Trophoblast cell (in vitro differentiated cells and primary cell): Measurements from ENCODE around the gene NCOR2.
A peak's percentile ranks its signal among the peaks of the same experiment; 100 is the strongest.

Experiments
- DNase-seq, 2 donors: peaks; one replicate each; pipeline ENCODE4 v3.0.0-alpha.2; 2016
- H2AFZ ChIP-seq: 2 replicates; pipeline ENCODE4 v1.6.1; 2013; ENCODE audit warnings: low read length, moderate library complexity, mild to moderate bottlenecking; ENCODE audit not compliant: insufficient read depth, poor library complexity
- H2AK5ac ChIP-seq: 2 replicates; pipeline ENCODE4 v1.6.1; 2013; ENCODE audit warnings: mild to moderate bottlenecking, low read length
- H2BK120ac ChIP-seq: 2 replicates; pipeline ENCODE4 v1.6.1; 2013; ENCODE audit warnings: low read length, mild to moderate bottlenecking, moderate library complexity; ENCODE audit not compliant: insufficient read depth, poor library complexity
- H2BK12ac ChIP-seq: 2 replicates; pipeline ENCODE4 v1.6.1; 2013; ENCODE audit warnings: mild to moderate bottlenecking, low read length, moderate library complexity
- H2BK5ac ChIP-seq: 2 replicates; pipeline ENCODE4 v1.6.1; 2013; ENCODE audit warnings: low read length, low read depth, moderate library complexity, mild to moderate bottlenecking; ENCODE audit not compliant: poor library complexity
- H3K14ac ChIP-seq: 2 replicates; pipeline ENCODE4 v1.6.1; 2013; ENCODE audit warnings: mild to moderate bottlenecking, low read length
- H3K18ac ChIP-seq: 2 replicates; pipeline ENCODE4 v1.6.1; 2013; ENCODE audit warnings: mild to moderate bottlenecking, low read length
- H3K23ac ChIP-seq: 2 replicates; pipeline ENCODE4 v1.6.1; 2013; ENCODE audit warnings: low read length
- H3K27ac ChIP-seq: 2 replicates; pipeline ENCODE4 v1.5.1; 2013; ENCODE audit warnings: low read depth, mild to moderate bottlenecking, inconsistent platforms, low read length, moderate library complexity
- H3K27me3 ChIP-seq: 2 replicates; pipeline ENCODE4 v1.6.1; 2013; ENCODE audit warnings: inconsistent platforms, mild to moderate bottlenecking, low read length, moderate library complexity; ENCODE audit not compliant: insufficient read depth
- H3K36me3 ChIP-seq, 2 experiments: 1 replicate in 1 of 2; 2 replicates in 1 of 2; pipeline ENCODE4 v1.6.1; 2013; ENCODE audit warnings: low read length in 2 of 2, mild to moderate bottlenecking in 2 of 2, moderate library complexity in 1 of 2; ENCODE audit not compliant: insufficient read depth in 2 of 2, control insufficient read depth in 1 of 2
- H3K4ac ChIP-seq: 2 replicates; pipeline ENCODE4 v1.6.1; 2013; ENCODE audit warnings: low read depth, mild to moderate bottlenecking, low read length, moderate library complexity
- H3K4me1 ChIP-seq, 2 experiments: 1 replicate in 1 of 2; 2 replicates in 1 of 2; pipeline ENCODE4 v1.6.1; 2013; ENCODE audit warnings: low read length in 2 of 2, mild to moderate bottlenecking in 2 of 2, moderate library complexity in 1 of 2; ENCODE audit not compliant: insufficient read depth in 2 of 2, control insufficient read depth in 1 of 2
- H3K4me2 ChIP-seq: 2 replicates; pipeline ENCODE4 v1.6.1; 2013; ENCODE audit warnings: inconsistent platforms, mild to moderate bottlenecking, low read length, moderate library complexity
- H3K4me3 ChIP-seq: 2 replicates; pipeline ENCODE4 v1.5.1; 2013; ENCODE audit warnings: mild to moderate bottlenecking, low read depth, low read length, inconsistent platforms
- H3K79me1 ChIP-seq: one replicate; pipeline ENCODE4 v1.6.1; 2013; ENCODE audit warnings: low read length
- H3K79me2 ChIP-seq: 2 replicates; pipeline ENCODE4 v1.6.1; 2013; ENCODE audit warnings: low read length, mild to moderate bottlenecking; ENCODE audit not compliant: control insufficient read depth, insufficient read depth, poor library complexity
- H3K9ac ChIP-seq: 2 replicates; pipeline ENCODE4 v1.6.1; 2013; ENCODE audit warnings: mild to moderate bottlenecking, low read length
- H3K9me3 ChIP-seq: 2 replicates; pipeline ENCODE4 v1.6.1; 2013; ENCODE audit warnings: low read depth, mild to moderate bottlenecking, control low read depth, inconsistent platforms, low read length; ENCODE audit not compliant: insufficient read depth
- H4K12ac ChIP-seq: 2 replicates; pipeline ENCODE4 v1.6.1; 2013; ENCODE audit warnings: low read depth, mild to moderate bottlenecking, low read length, moderate library complexity
- H4K8ac ChIP-seq: 2 replicates; pipeline ENCODE4 v1.6.1; 2013; ENCODE audit warnings: low read depth, mild to moderate bottlenecking, low read length, moderate library complexity
- H4K91ac ChIP-seq: one replicate; pipeline ENCODE4 v1.6.1; 2013; ENCODE audit warnings: low read depth, mild to moderate bottlenecking, low read length, moderate library complexity
- WGBS: extraction: QIAGEN DNeasy Blood & Tissue Kit; methylation state at CpG from one replicate; pipeline ENCODE4 v1.1.7; 2013; ENCODE audit warnings: missing lambda C conversion rate; ENCODE audit not compliant: insufficient read length, insufficient coverage; ENCODE audit errors: extremely low coverage; 5-methylcytosine and 5-hydroxymethylcytosine counted together

NCOR2 gene

GRCh38 chr12:124525927-124526692, 41.3 kb downstream of the NCOR2 start:
- H3K4ac ChIP-seq = no peak overlapping the region
- H3K23ac ChIP-seq = no peak overlapping the region
- no peak overlapping the region for H2BK120ac ChIP-seq
- no CpG with 5 or more reads among the region's 13 CpGs for WGBS
- peaks cover 0 to 15% of the 10 kb centered on the region in 2 experiments for H3K36me3 ChIP-seq
- H3K18ac ChIP-seq = peak overlapping the region; percentile 60
- no peak for DNase-seq
- no peak overlapping the region for H2BK12ac ChIP-seq
- peaks cover 2% of the 10 kb centered on the region for H3K9me3 ChIP-seq
- no peak overlapping the region for H4K91ac ChIP-seq
- no peak overlapping the region for H3K4me3 ChIP-seq
- no peak overlapping the region for H2BK5ac ChIP-seq
- no peak overlapping the region for H3K14ac ChIP-seq
- no peak overlapping the region for H3K9ac ChIP-seq
- H3K4me2 ChIP-seq = no peak overlapping the region
- no peak overlapping the region for H3K27ac ChIP-seq
- no peak overlapping the region for H2AK5ac ChIP-seq
- no peak overlapping the region for H2AFZ ChIP-seq
- peaks cover 7 to 15% of the 10 kb centered on the region in 2 experiments for H3K4me1 ChIP-seq
- no peak overlapping the region for H4K8ac ChIP-seq
- H3K79me1 ChIP-seq = peaks cover 2% of the 10 kb centered on the region
- H3K79me2 ChIP-seq = peaks cover 1% of the 10 kb centered on the region
- H4K12ac ChIP-seq = no peak overlapping the region
- H3K27me3 ChIP-seq = no peaks in the 10 kb centered on the region

GRCh38 chr12:124525455-124525854, 42.0 kb downstream of the NCOR2 start:
- Histone ChIP-seq H3K23ac (no peak overlapping the region), H4K91ac (no peak overlapping the region), H2BK5ac (no peak overlapping the region), H2BK120ac (no peak overlapping the region), H3K79me1 (peaks cover 5% of the 10 kb centered on the region), H3K36me3 (peaks cover 0 to 15% of the 10 kb centered on the region in 2 experiments), H3K4me3 (no peak overlapping the region), H3K9ac (no peak overlapping the region), H3K79me2 (peaks cover 1% of the 10 kb centered on the region), H3K14ac (no peak overlapping the region), H3K9me3 (peaks cover 2% of the 10 kb centered on the region), H3K27ac (no peak overlapping the region), H3K18ac (peak overlapping the region; percentile 6), H3K4ac (no peak overlapping the region), H3K4me2 (no peak overlapping the region), H3K27me3 (no peaks in the 10 kb centered on the region), H4K12ac (no peak overlapping the region), H2BK12ac (no peak overlapping the region), H2AFZ (no peak overlapping the region), H2AK5ac (no peak overlapping the region), H4K8ac (no peak overlapping the region), H3K4me1 (peaks cover 13 to 21% of the 10 kb centered on the region in 2 experiments)
- no peak for DNase-seq
- WGBS = no CpG with 5 or more reads among the region's 14 CpGs

GRCh38 chr12:124524231-124524925, 43.0 kb downstream of the NCOR2 start:
- Histone ChIP-seq H2BK5ac (no peak overlapping the region), H3K4me1 (peaks cover 23 to 31% of the 10 kb centered on the region in 2 experiments), H3K27me3 (no peaks in the 10 kb centered on the region), H3K4me3 (no peak overlapping the region), H2AK5ac (no peak overlapping the region), H4K91ac (no peak overlapping the region), H3K23ac (no peak overlapping the region), H3K4ac (no peak overlapping the region), H3K9me3 (peaks cover 2% of the 10 kb centered on the region), H2BK12ac (no peak overlapping the region), H3K79me1 (peaks cover 9% of the 10 kb centered on the region), H2AFZ (no peak overlapping the region), H3K79me2 (peaks cover 7% of the 10 kb centered on the region), H3K9ac (no peak overlapping the region), H3K18ac (no peak overlapping the region), H4K8ac (no peak overlapping the region), H3K4me2 (no peak overlapping the region), H4K12ac (no peak overlapping the region), H3K36me3 (peaks cover 0 to 15% of the 10 kb centered on the region in 2 experiments), H3K14ac (no peak overlapping the region), H2BK120ac (no peak overlapping the region), H3K27ac (no peak overlapping the region)
- peak; percentile 73 to 78 for DNase-seq
- WGBS = no CpG with 5 or more reads among the region's 13 CpGs

- H4K91ac ChIP-seq = no peak overlapping the region
- H4K12ac ChIP-seq = no peak overlapping the region
- no peak for DNase-seq
- no peak overlapping the region for H3K4ac ChIP-seq
- H2AK5ac ChIP-seq = no peak overlapping the region
- H3K14ac ChIP-seq = no peak overlapping the region
- H3K4me1 ChIP-seq = peaks cover 27 to 39% of the 10 kb centered on the region in 2 experiments
- H3K4me2 ChIP-seq = no peak overlapping the region
- H3K18ac ChIP-seq = no peak overlapping the region
- H3K4me3 ChIP-seq = no peak overlapping the region
- H3K23ac ChIP-seq = no peak overlapping the region
- peaks cover 8% of the 10 kb centered on the region for H3K79me2 ChIP-seq
- peaks cover 2% of the 10 kb centered on the region for H3K9me3 ChIP-seq
- H2BK120ac ChIP-seq = no peak overlapping the region
- H2AFZ ChIP-seq = no peak overlapping the region
- no CpG with 5 or more reads among the region's 12 CpGs for WGBS
- H4K8ac ChIP-seq = no peak overlapping the region
- no peak overlapping the region for H3K9ac ChIP-seq
- H2BK12ac ChIP-seq = no peak overlapping the region
- no peak overlapping the region for H2BK5ac ChIP-seq
- H3K79me1 ChIP-seq = peaks cover 7% of the 10 kb centered on the region
- H3K27me3 ChIP-seq = no peaks in the 10 kb centered on the region
- H3K27ac ChIP-seq = no peak overlapping the region
- H3K36me3 ChIP-seq = peaks cover 0 to 15% of the 10 kb centered on the region in 2 experiments
Measured at GRCh38 chr12:124523071-124523470, 44.3 kb downstream of the NCOR2 start.
